Measurements from ENCODE around the gene BMP5.

The BMP5 gene

GRCh38 chr6:55901765-55902270 lies 26.4 kb upstream of the BMP5 start:
- Histone ChIP-seq H3K9me3 (ENCODE audit: control insufficient read depth in 5 of 5, low read length in 5 of 5) (no peaks in the 10 kb centered on the region), H3K4me3 (ENCODE audit: low read depth in 1 of 5, low read length in 5 of 5) (no peak overlapping the region), H3K9ac (ENCODE audit: low read length in 5 of 5) (no peak overlapping the region), H3K4me1 (ENCODE audit: control insufficient read depth in 5 of 5, insufficient read depth in 5 of 5, low read length in 5 of 5) (no peaks in the 10 kb centered on the region), H3K27me3 (ENCODE audit: control insufficient read depth in 5 of 5, insufficient read depth in 4 of 5, low read length in 5 of 5) (no peaks in the 10 kb centered on the region), H3K27ac (ENCODE audit: low read depth, low read length) (no peak overlapping the region), H3K36me3 (ENCODE audit: control insufficient read depth in 5 of 5, insufficient read depth in 5 of 5, low read length in 5 of 5) (no peaks in the 10 kb centered on the region)

GRCh38 chr6:55898342-55898741 lies 23.0 kb upstream of the BMP5 start:
- H3K27ac ChIP-seq (ENCODE audit: low read depth, low read length): no peak overlapping the region
- H3K9ac ChIP-seq (ENCODE audit: low read length in 5 of 5): no peak overlapping the region
- no peaks in the 10 kb centered on the region for H3K36me3 ChIP-seq (ENCODE audit: control insufficient read depth in 5 of 5, insufficient read depth in 5 of 5, low read length in 5 of 5)
- no peak overlapping the region for H3K4me3 ChIP-seq (ENCODE audit: low read depth in 1 of 5, low read length in 5 of 5)
- H3K4me1 ChIP-seq (ENCODE audit: control insufficient read depth in 5 of 5, insufficient read depth in 5 of 5, low read length in 5 of 5): no peaks in the 10 kb centered on the region
- no peaks in the 10 kb centered on the region for H3K9me3 ChIP-seq (ENCODE audit: control insufficient read depth in 5 of 5, low read length in 5 of 5)
- no peaks in the 10 kb centered on the region for H3K27me3 ChIP-seq (ENCODE audit: control insufficient read depth in 5 of 5, insufficient read depth in 4 of 5, low read length in 5 of 5)

GRCh38 chr6:55897346-55897745 lies 22.0 kb upstream of the BMP5 start:
- Histone ChIP-seq H3K9me3 (ENCODE audit: control insufficient read depth in 5 of 5, low read length in 5 of 5) (no peaks in the 10 kb centered on the region), H3K27me3 (ENCODE audit: control insufficient read depth in 5 of 5, insufficient read depth in 4 of 5, low read length in 5 of 5) (no peaks in the 10 kb centered on the region), H3K36me3 (ENCODE audit: control insufficient read depth in 5 of 5, insufficient read depth in 5 of 5, low read length in 5 of 5) (no peaks in the 10 kb centered on the region), H3K27ac (ENCODE audit: low read depth, low read length) (no peak overlapping the region), H3K4me1 (ENCODE audit: control insufficient read depth in 5 of 5, insufficient read depth in 5 of 5, low read length in 5 of 5) (no peaks in the 10 kb centered on the region), H3K9ac (ENCODE audit: low read length in 5 of 5) (no peak overlapping the region), H3K4me3 (ENCODE audit: low read depth in 1 of 5, low read length in 5 of 5) (no peak overlapping the region)

GRCh38 chr6:55895972-55896730 lies 20.8 kb upstream of the BMP5 start:
- Histone ChIP-seq H3K4me1 (ENCODE audit: control insufficient read depth in 5 of 5, insufficient read depth in 5 of 5, low read length in 5 of 5) (no peaks in the 10 kb centered on the region), H3K36me3 (ENCODE audit: control insufficient read depth in 5 of 5, insufficient read depth in 5 of 5, low read length in 5 of 5) (no peaks in the 10 kb centered on the region), H3K9me3 (ENCODE audit: control insufficient read depth in 5 of 5, low read length in 5 of 5) (no peaks in the 10 kb centered on the region), H3K27me3 (ENCODE audit: control insufficient read depth in 5 of 5, insufficient read depth in 4 of 5, low read length in 5 of 5) (no peaks in the 10 kb centered on the region), H3K4me3 (ENCODE audit: low read depth in 1 of 5, low read length in 5 of 5) (no peak overlapping the region), H3K9ac (ENCODE audit: low read length in 5 of 5) (no peak overlapping the region), H3K27ac (ENCODE audit: low read depth, low read length) (no peak overlapping the region)

- H3K9ac ChIP-seq (ENCODE audit: low read length in 5 of 5): no peak overlapping the region
- H3K4me3 ChIP-seq (ENCODE audit: low read depth in 1 of 5, low read length in 5 of 5): no peak overlapping the region
- no peaks in the 10 kb centered on the region for H3K4me1 ChIP-seq (ENCODE audit: control insufficient read depth in 5 of 5, insufficient read depth in 5 of 5, low read length in 5 of 5)
- H3K36me3 ChIP-seq (ENCODE audit: control insufficient read depth in 5 of 5, insufficient read depth in 5 of 5, low read length in 5 of 5): no peaks in the 10 kb centered on the region
- H3K27me3 ChIP-seq (ENCODE audit: control insufficient read depth in 5 of 5, insufficient read depth in 4 of 5, low read length in 5 of 5): no peaks in the 10 kb centered on the region
- H3K9me3 ChIP-seq (ENCODE audit: control insufficient read depth in 5 of 5, low read length in 5 of 5): no peaks in the 10 kb centered on the region
- H3K27ac ChIP-seq (ENCODE audit: low read depth, low read length): no peak overlapping the region
Measured at GRCh38 chr6:55892749-55893357, 17.5 kb upstream of the BMP5 start.

- H3K27me3 ChIP-seq (ENCODE audit: control insufficient read depth in 5 of 5, insufficient read depth in 4 of 5, low read length in 5 of 5): no peaks in the 10 kb centered on the region
- no peaks in the 10 kb centered on the region for H3K9me3 ChIP-seq (ENCODE audit: control insufficient read depth in 5 of 5, low read length in 5 of 5)
- H3K9ac ChIP-seq (ENCODE audit: low read length in 5 of 5): no peak overlapping the region
- no peak overlapping the region for H3K27ac ChIP-seq (ENCODE audit: low read depth, low read length)
- no peaks in the 10 kb centered on the region for H3K36me3 ChIP-seq (ENCODE audit: control insufficient read depth in 5 of 5, insufficient read depth in 5 of 5, low read length in 5 of 5)
- H3K4me1 ChIP-seq (ENCODE audit: control insufficient read depth in 5 of 5, insufficient read depth in 5 of 5, low read length in 5 of 5): no peaks in the 10 kb centered on the region
- no peak overlapping the region for H3K4me3 ChIP-seq (ENCODE audit: low read depth in 1 of 5, low read length in 5 of 5)
Measured at GRCh38 chr6:55888917-55889316, 13.5 kb upstream of the BMP5 start.

GRCh38 chr6:55886185-55886836 lies 10.9 kb upstream of the BMP5 start:
- H3K4me1 ChIP-seq (ENCODE audit: control insufficient read depth in 5 of 5, insufficient read depth in 5 of 5, low read length in 5 of 5): peaks cover 0 to 4% (median 0%) of the 10 kb centered on the region in 5 donors
- no peak overlapping the region for H3K27ac ChIP-seq (ENCODE audit: low read depth, low read length)
- no peaks in the 10 kb centered on the region for H3K27me3 ChIP-seq (ENCODE audit: control insufficient read depth in 5 of 5, insufficient read depth in 4 of 5, low read length in 5 of 5)
- no peaks in the 10 kb centered on the region for H3K36me3 ChIP-seq (ENCODE audit: control insufficient read depth in 5 of 5, insufficient read depth in 5 of 5, low read length in 5 of 5)
- no peaks in the 10 kb centered on the region for H3K9me3 ChIP-seq (ENCODE audit: control insufficient read depth in 5 of 5, low read length in 5 of 5)
- H3K9ac ChIP-seq (ENCODE audit: low read length in 5 of 5): no peak overlapping the region
- no peak overlapping the region for H3K4me3 ChIP-seq (ENCODE audit: low read depth in 1 of 5, low read length in 5 of 5)

GRCh38 chr6:55882718-55883569 lies 7.6 kb upstream of the BMP5 start:
- Histone ChIP-seq H3K4me3 (ENCODE audit: low read depth in 1 of 5, low read length in 5 of 5) (no peak overlapping the region), H3K4me1 (ENCODE audit: control insufficient read depth in 5 of 5, insufficient read depth in 5 of 5, low read length in 5 of 5) (peaks cover 0 to 4% (median 0%) of the 10 kb centered on the region in 5 donors), H3K27ac (ENCODE audit: low read depth, low read length) (no peak overlapping the region), H3K9ac (ENCODE audit: low read length in 5 of 5) (no peak overlapping the region), H3K36me3 (ENCODE audit: control insufficient read depth in 5 of 5, insufficient read depth in 5 of 5, low read length in 5 of 5) (no peaks in the 10 kb centered on the region), H3K27me3 (ENCODE audit: control insufficient read depth in 5 of 5, insufficient read depth in 4 of 5, low read length in 5 of 5) (no peaks in the 10 kb centered on the region), H3K9me3 (ENCODE audit: control insufficient read depth in 5 of 5, low read length in 5 of 5) (no peaks in the 10 kb centered on the region)

- Histone ChIP-seq H3K27me3 (ENCODE audit: control insufficient read depth in 5 of 5, insufficient read depth in 4 of 5, low read length in 5 of 5) (peaks cover 0 to 2% (median 0%) of the 10 kb centered on the region in 5 donors), H3K36me3 (ENCODE audit: control insufficient read depth in 5 of 5, insufficient read depth in 5 of 5, low read length in 5 of 5) (no peaks in the 10 kb centered on the region), H3K4me3 (ENCODE audit: low read depth in 1 of 5, low read length in 5 of 5) (no peak overlapping the region), H3K9me3 (ENCODE audit: control insufficient read depth in 5 of 5, low read length in 5 of 5) (no peaks in the 10 kb centered on the region), H3K9ac (ENCODE audit: low read length in 5 of 5) (no peak overlapping the region), H3K4me1 (ENCODE audit: control insufficient read depth in 5 of 5, insufficient read depth in 5 of 5, low read length in 5 of 5) (no peaks in the 10 kb centered on the region), H3K27ac (ENCODE audit: low read depth, low read length) (no peak overlapping the region)
Measured at GRCh38 chr6:55877283-55877682, 1.9 kb upstream of the BMP5 start.

All from subcutaneous abdominal adipose tissue (tissue), 5 donors.